ENCODE measurements around the gene BCL3. TPM values are rescaled to one million over a fixed set of nuclear protein-coding genes. Genes with fewer than 3 reads are reported as not detected.
A peak's percentile ranks its signal among the peaks of the same experiment; 100 is the strongest.
"Not testable (repeated sequence)": the region's sequence is repeated elsewhere in the genome, so short reads cannot be mapped to it uniquely, and the experiment has no call there.

The BCL3 gene
- total RNA-seq, 1 donor from 2014 or later: not detected

DNA sequence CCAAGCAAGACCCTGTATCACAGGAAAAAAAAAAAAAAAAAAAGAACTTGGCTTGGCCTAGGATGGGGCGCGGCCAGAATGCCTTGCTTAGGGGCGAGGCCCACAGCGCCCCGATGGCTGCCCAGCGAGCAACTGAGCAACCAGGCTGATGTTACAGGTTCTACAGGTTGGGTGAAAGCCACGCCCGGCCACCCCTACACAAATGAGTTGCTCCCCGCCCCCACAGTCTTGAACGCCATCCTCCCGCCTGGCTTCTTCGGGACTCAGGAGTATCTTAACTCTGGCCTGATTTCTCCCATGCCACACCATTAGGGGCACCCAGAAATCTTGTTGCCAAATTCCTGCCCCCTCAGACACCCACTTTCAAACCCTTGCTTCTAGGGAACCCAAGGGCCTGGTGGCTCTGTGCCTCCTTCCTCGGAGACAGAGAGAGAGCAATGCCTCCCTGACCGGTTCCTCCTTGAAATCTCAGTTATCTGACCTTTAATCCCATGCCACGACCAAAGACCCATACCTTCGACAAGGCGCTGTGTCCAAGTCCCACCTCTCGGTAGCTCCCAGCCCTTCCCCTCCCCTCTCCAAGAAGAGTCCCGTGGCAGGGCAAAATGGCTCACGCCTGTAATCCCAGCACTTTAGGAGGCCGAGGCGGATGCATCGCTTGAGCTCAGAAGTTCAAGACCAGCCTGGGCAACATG is 28.0 kb downstream of the BCL3 start:
- Histone ChIP-seq H3K27me3 (peaks cover 15% of the 10 kb centered on the region), H3K4me1 (no peaks in the 10 kb centered on the region), H3K4me2 (no peak overlapping the region), H3K27ac (no peak overlapping the region), H2AFZ (replicated peaks) (no peak overlapping the region), H3K4me3 (no peak overlapping the region), H3K9ac (no peak overlapping the region), H3K36me3 (no peaks in the 10 kb centered on the region), H4K20me1 (ENCODE audit: low read depth) (no peaks in the 10 kb centered on the region), H3F3A (ENCODE audit: low read depth) (peaks cover 7% of the 10 kb centered on the region), H3K9me3 (ENCODE audit: low read depth) (no peaks in the 10 kb centered on the region), H3K79me2 (ENCODE audit: low read depth) (no peaks in the 10 kb centered on the region)
- no peaks in the 10 kb centered on the region for H3K4me1 Mint-ChIP-seq
- TF ChIP-seq CTCF (IDR thresholded peaks at IDR 0.05) (no peak), EZH2 (IDR thresholded peaks at IDR 0.05) (no peak), EZH2phosphoT487 (IDR thresholded peaks at IDR 0.05) (no peak)
- no peaks in the 10 kb centered on the region for H3K9me3 Mint-ChIP-seq
- H3K27me3 Mint-ChIP-seq (ENCODE audit: insufficient read depth, low read depth): peaks cover 5% of the 10 kb centered on the region
- no peak overlapping the region for H3K27ac Mint-ChIP-seq
- H3K4me3 Mint-ChIP-seq: no peak overlapping the region
- H3K36me3 Mint-ChIP-seq: no peaks in the 10 kb centered on the region
- no peak for DNase-seq (ENCODE audit: low spot score)

DNA sequence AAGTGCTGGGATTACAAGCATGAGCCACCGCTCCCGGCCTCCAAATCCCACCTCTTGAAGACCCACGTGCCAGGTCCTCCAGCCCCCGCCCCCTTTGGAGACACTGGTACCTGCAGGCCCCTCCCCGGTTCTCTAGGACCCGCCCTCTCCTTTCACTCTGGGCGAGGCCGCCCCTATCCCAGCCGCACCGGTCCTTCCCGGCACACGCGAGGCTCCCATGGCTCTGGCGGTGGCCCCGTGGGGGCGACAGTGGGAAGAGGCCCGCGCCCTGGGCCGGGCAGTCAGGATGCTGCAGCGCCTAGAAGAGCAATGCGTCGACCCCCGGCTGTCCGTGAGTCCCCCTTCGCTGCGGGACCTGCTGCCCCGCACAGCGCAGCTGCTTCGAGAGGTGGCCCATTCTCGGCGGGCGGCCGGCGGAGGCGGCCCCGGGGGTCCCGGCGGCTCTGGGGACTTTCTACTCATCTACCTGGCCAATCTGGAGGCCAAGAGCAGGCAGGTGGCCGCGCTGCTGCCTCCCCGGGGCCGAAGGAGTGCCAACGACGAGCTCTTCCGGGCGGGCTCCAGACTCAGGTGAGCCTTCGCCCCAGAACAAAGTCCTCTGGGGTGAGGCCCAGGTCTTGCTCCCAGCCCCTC is 29.3 kb downstream of the BCL3 start, which contains the start of gene CBLC:
TSS of gene CBLC (plus strand) at position 176 of the 633 bp plus-strand sequence. CDS start at position 218, 42 bp downstream.
- TF ChIP-seq EZH2phosphoT487 (IDR thresholded peaks at IDR 0.05) (no peak), CTCF (IDR thresholded peaks at IDR 0.05) (peak; percentile 35)
- Histone ChIP-seq H3K9me3 (ENCODE audit: low read depth) (no peaks in the 10 kb centered on the region), H3K27ac (no peak within 1 kb of the TSS), H3F3A (ENCODE audit: low read depth) (peaks cover 7% of the 10 kb centered on the region), H3K9ac (no peak within 1 kb of the TSS), H3K27me3 (peaks cover 15% of the 10 kb centered on the region), H3K36me3 (no peaks in the 10 kb centered on the region), H3K4me2 (peak within 1 kb of the TSS; percentile 79), H3K79me2 (ENCODE audit: low read depth) (no peaks in the 10 kb centered on the region), H2AFZ (replicated peaks) (peak within 1 kb of the TSS; percentile 76), H3K4me3 (peak within 1 kb of the TSS; percentile 39), H4K20me1 (ENCODE audit: low read depth) (no peaks in the 10 kb centered on the region), H3K4me1 (no peaks in the 10 kb centered on the region)
- no peaks in the 10 kb centered on the region for H3K4me1 Mint-ChIP-seq
- no peak within 1 kb of the TSS for H3K27ac Mint-ChIP-seq
- peak; percentile 89 for DNase-seq (ENCODE audit: low spot score)
- H3K4me3 Mint-ChIP-seq: no peak within 1 kb of the TSS
- H3K9me3 Mint-ChIP-seq: no peaks in the 10 kb centered on the region
- H3K27me3 Mint-ChIP-seq (ENCODE audit: insufficient read depth, low read depth): peaks cover 5% of the 10 kb centered on the region
- no peaks in the 10 kb centered on the region for H3K36me3 Mint-ChIP-seq

- Mint-ChIP-seq H3K36me3 (no peaks in the 10 kb centered on the region), H3K27ac (no peak overlapping the region), H3K9me3 (no peaks in the 10 kb centered on the region), H3K27me3 (ENCODE audit: insufficient read depth, low read depth) (peaks cover 5% of the 10 kb centered on the region), H3K4me1 (peaks cover under 1% of the 10 kb centered on the region), H3K4me3 (no peak overlapping the region)
- TF ChIP-seq CTCF (IDR thresholded peaks at IDR 0.05) (no peak), EZH2 (IDR thresholded peaks at IDR 0.05) (no peak), EZH2phosphoT487 (IDR thresholded peaks at IDR 0.05) (no peak)
- DNase-seq (ENCODE audit: low spot score): no peak
- Histone ChIP-seq H3K4me1 (no peaks in the 10 kb centered on the region), H3K27ac (no peak overlapping the region), H2AFZ (replicated peaks) (no peak overlapping the region), H3K9ac (no peak overlapping the region), H4K20me1 (ENCODE audit: low read depth) (no peaks in the 10 kb centered on the region), H3K4me3 (no peak overlapping the region), H3F3A (ENCODE audit: low read depth) (peaks cover 7% of the 10 kb centered on the region), H3K79me2 (ENCODE audit: low read depth) (no peaks in the 10 kb centered on the region), H3K27me3 (peaks cover 15% of the 10 kb centered on the region), H3K4me2 (no peak overlapping the region), H3K9me3 (ENCODE audit: low read depth) (no peaks in the 10 kb centered on the region), H3K36me3 (no peaks in the 10 kb centered on the region)
These were observed 30.6 kb downstream of the BCL3 start for GRCh38 chr19:44779150-44779549.

DNA sequence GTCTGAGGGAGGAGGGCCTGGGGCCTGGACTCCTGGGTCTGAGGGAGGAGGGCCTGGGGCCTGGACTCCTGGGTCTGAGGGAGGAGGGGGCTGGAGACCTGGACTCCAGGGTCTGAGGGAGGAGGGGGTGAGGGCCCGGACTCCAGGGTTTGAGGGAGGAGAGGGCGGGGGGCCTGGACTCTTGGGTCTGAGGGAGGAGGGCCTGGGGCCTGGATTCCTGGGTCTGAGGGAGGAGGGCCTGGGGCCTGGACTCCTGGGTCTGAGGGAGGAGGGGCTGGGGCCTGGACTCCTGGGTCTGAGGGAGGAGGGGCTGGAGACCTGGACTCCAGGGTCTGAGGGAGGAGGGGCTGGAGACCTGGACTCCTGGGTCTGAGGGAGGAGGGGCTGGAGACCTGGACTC is 33.2 kb downstream of the BCL3 start:
- not testable (repeated sequence) for H3K36me3 Mint-ChIP-seq

More for the DNA sequence above, 33.2 kb downstream of the BCL3 start:
- not testable (repeated sequence) for H3K4me2 ChIP-seq; H3K4me3 ChIP-seq; DNase-seq (ENCODE audit: low spot score); H3K4me1 Mint-ChIP-seq; H3K27ac ChIP-seq; H3K4me3 Mint-ChIP-seq; H3K9ac ChIP-seq; H3K27me3 Mint-ChIP-seq (ENCODE audit: insufficient read depth, low read depth); H3K9me3 ChIP-seq (ENCODE audit: low read depth); H2AFZ ChIP-seq (replicated peaks); H3K4me1 ChIP-seq; H3K79me2 ChIP-seq (ENCODE audit: low read depth); H3K9me3 Mint-ChIP-seq; H3K36me3 ChIP-seq; H3F3A ChIP-seq (ENCODE audit: low read depth); H3K27ac Mint-ChIP-seq; H4K20me1 ChIP-seq (ENCODE audit: low read depth)
- peaks cover 14% of the 10 kb centered on the region for H3K27me3 ChIP-seq
